ENCODE measurements around the gene RALGPS2. TPM values are rescaled to one million over a fixed set of nuclear protein-coding genes. Genes with fewer than 3 reads are reported as not detected.

RALGPS2 gene
- total RNA-seq, 6 experiments from 2014 or later: 21.0 to 38.3 (median 28.4) TPM

GRCh38 chr1:178959543-178960460 lies 234.8 kb downstream of the RALGPS2 start:
- Histone ChIP-seq H3K9me3 (no peaks in the 10 kb centered on the region), H3K27me3 (no peaks in the 10 kb centered on the region), H3K27ac (no peak overlapping the region), H3K4me1 (no peaks in the 10 kb centered on the region), H3K36me3 (no peaks in the 10 kb centered on the region), H3K4me3 (no peak overlapping the region)
- no peak for TF ChIP-seq CTCF (IDR thresholded peaks at IDR 0.05)
- no peak for TF ChIP-seq POLR2A (IDR thresholded peaks at IDR 0.05)
- no peak for ATAC-seq
- DNase-seq: no peak
- 65% methylated on average over 7 of the region's 17 CpGs for WGBS (ENCODE audit: insufficient coverage, low coverage, low lambda C conversion rate, missing lambda C conversion rate)
- intact Hi-C loops (cut with DNase I): no loop called here

- Histone ChIP-seq H3K27me3 (no peaks in the 10 kb centered on the region), H3K27ac (no peak overlapping the region), H3K36me3 (no peaks in the 10 kb centered on the region), H3K4me1 (no peaks in the 10 kb centered on the region), H3K9me3 (no peaks in the 10 kb centered on the region), H3K4me3 (no peak overlapping the region)
- ATAC-seq (no peak), DNase-seq (no peak)
- TF ChIP-seq POLR2A (IDR thresholded peaks at IDR 0.05) (no peak), CTCF (IDR thresholded peaks at IDR 0.05) (no peak)
- 68% methylated on average over 4 of the region's 9 CpGs for WGBS (ENCODE audit: insufficient coverage, low coverage, low lambda C conversion rate, missing lambda C conversion rate)
- intact Hi-C loops (cut with DNase I): no loop called here
Measured at GRCh38 chr1:178960482-178961240, 235.6 kb downstream of the RALGPS2 start.

- Histone ChIP-seq H3K27me3 (no peaks in the 10 kb centered on the region), H3K36me3 (no peaks in the 10 kb centered on the region), H3K9me3 (no peaks in the 10 kb centered on the region), H3K4me1 (no peaks in the 10 kb centered on the region), H3K27ac (no peak overlapping the region), H3K4me3 (no peak overlapping the region)
- 92% methylated on average over 1 of the region's 4 CpGs for WGBS (ENCODE audit: insufficient coverage, low coverage, low lambda C conversion rate, missing lambda C conversion rate)
- TF ChIP-seq CTCF (IDR thresholded peaks at IDR 0.05): no peak
- no peak for TF ChIP-seq POLR2A (IDR thresholded peaks at IDR 0.05)
- ATAC-seq (no peak), DNase-seq (no peak)
- intact Hi-C loops (cut with DNase I): no loop called here
Measured at GRCh38 chr1:178961331-178961730, 236.3 kb downstream of the RALGPS2 start.

- Histone ChIP-seq H3K4me1 (no peaks in the 10 kb centered on the region), H3K27me3 (no peaks in the 10 kb centered on the region), H3K36me3 (no peaks in the 10 kb centered on the region), H3K9me3 (no peaks in the 10 kb centered on the region), H3K4me3 (no peak overlapping the region), H3K27ac (no peak overlapping the region)
- ATAC-seq (no peak), DNase-seq (no peak)
- TF ChIP-seq CTCF (IDR thresholded peaks at IDR 0.05): no peak
- TF ChIP-seq POLR2A (IDR thresholded peaks at IDR 0.05): no peak
- WGBS (ENCODE audit: insufficient coverage, low coverage, low lambda C conversion rate, missing lambda C conversion rate): 93% methylated on average over 3 of the region's 3 CpGs
- intact Hi-C loops (cut with DNase I): no loop called here
Measured at GRCh38 chr1:178961868-178962267, 236.8 kb downstream of the RALGPS2 start.

Data from right lobe of liver (tissue), 6 donors.